Omental fat pad (tissue), 4 donors: ENCODE measurements around the gene CSF3. TPM values are rescaled to one million over a fixed set of nuclear protein-coding genes. Genes with fewer than 3 reads are reported as not detected.
A peak's percentile ranks its signal among the peaks of the same experiment; 100 is the strongest.

ENCODE experiments used
- ATAC-seq: fragments of 150-250 bp; one replicate; pipeline ENCODE4 v1.9.1; 2016; ENCODE audit warnings: mild to moderate bottlenecking, moderate library complexity; ENCODE audit not compliant: low FRiP score
- DNase-seq: peaks from one replicate; pipeline ENCODE4 v3.0.0-alpha.2; 2019; ENCODE audit warnings: low spot score
- total RNA-seq, 4 donors: library from RNA; depleted of rRNA; stranded (reverse); fragments of >200 nt; gene quantifications; one replicate each; pipeline ENCODE4 v1.1.0, GENCODE V29; 2016
- TF ChIP-seq, protein P1 (sequence below), 3 donors: fragments of 450-650 bp; IDR thresholded peaks; one replicate each; pipeline ENCODE4 v1.5.1; 2016 to 2017; ENCODE audit warnings: antibody characterized with exemption in 3 of 3, mild to moderate bottlenecking in 3 of 3, moderate library complexity in 2 of 3

The CSF3 gene
- total RNA-seq, 4 donors from 2014 or later, result 51.8 to 75.2 TPM; not detected in 2

DNA sequence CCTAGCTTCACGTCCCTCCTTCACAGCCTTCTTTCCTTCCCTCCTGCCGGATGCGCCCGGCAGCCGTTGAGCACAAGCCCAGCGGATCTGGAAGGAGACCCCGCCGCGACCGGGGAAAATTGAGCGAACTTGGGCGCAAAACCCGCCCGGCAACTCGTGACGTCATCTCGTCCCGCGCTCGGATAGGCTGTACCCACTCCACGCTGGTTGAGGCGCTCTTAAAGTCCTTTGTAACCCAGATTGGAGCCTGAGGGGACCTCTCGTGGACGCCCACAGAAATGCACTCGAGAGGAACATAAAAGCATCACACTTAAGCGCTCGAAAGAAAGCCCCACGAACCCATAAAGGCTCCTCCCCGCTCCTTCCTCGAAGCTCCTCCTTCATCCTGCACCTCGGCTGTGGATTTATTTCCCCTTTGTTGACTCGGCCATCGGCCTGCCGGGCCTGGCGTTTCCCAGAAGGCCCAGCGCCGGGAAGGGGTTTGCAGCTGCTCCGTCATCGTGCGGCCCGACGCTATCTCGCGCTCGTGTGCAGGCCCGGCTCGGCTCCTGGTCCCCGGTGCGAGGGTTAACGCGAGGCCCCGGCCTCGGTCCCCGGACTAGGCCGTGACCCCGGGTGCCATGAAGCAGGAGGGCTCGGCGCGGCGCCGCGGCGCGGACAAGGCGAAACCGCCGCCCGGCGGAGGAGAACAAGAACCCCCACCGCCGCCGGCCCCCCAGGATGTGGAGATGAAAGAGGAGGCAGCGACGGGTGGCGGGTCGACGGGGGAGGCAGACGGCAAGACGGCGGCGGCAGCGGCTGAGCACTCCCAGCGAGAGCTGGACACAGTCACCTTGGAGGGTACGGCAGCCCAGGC, 34.7 kb upstream of the CSF3 start, which contains the start of gene PSMD3:
Gene PSMD3 (plus strand): TSS at position 457 of the 856 bp plus-strand sequence. CDS start 164 bp downstream, at position 621.
- peak; percentile 95 for DNase-seq
- TF ChIP-seq, protein P1, sequence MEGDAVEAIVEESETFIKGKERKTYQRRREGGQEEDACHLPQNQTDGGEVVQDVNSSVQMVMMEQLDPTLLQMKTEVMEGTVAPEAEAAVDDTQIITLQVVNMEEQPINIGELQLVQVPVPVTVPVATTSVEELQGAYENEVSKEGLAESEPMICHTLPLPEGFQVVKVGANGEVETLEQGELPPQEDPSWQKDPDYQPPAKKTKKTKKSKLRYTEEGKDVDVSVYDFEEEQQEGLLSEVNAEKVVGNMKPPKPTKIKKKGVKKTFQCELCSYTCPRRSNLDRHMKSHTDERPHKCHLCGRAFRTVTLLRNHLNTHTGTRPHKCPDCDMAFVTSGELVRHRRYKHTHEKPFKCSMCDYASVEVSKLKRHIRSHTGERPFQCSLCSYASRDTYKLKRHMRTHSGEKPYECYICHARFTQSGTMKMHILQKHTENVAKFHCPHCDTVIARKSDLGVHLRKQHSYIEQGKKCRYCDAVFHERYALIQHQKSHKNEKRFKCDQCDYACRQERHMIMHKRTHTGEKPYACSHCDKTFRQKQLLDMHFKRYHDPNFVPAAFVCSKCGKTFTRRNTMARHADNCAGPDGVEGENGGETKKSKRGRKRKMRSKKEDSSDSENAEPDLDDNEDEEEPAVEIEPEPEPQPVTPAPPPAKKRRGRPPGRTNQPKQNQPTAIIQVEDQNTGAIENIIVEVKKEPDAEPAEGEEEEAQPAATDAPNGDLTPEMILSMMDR (IDR thresholded peaks at IDR 0.05), result peak in 2 of 3 donors; percentile 58 to 64
- peak; percentile 94 for ATAC-seq

DNA sequence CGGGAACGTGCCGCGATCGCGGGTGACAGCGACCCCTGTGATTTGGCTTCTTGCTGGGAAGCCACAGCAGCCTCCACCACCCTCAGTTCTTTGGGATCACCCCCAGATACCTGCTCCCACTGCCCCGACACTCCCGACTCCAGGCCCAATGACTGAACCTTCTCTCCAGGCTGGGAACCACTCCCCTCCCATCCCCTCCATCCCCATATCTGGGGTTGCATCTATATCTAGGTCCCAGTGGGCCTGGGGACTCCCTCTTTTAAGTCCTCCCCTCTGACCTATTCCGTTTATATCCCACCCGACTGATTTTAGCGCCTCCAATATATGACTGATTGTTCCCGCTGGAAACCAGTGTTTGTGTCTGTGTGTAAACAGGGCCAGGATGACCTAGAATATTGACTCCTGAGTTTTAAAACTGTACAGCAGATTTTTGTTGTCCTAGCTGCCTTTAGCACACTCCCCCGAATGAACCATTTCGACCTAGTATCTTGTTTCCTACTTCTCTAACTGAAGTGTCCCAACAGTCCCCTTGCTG, 34.0 kb upstream of the CSF3 start:
- no peak for ATAC-seq
- TF ChIP-seq, protein P1 (IDR thresholded peaks at IDR 0.05), result no peak
- no peak for DNase-seq

DNA sequence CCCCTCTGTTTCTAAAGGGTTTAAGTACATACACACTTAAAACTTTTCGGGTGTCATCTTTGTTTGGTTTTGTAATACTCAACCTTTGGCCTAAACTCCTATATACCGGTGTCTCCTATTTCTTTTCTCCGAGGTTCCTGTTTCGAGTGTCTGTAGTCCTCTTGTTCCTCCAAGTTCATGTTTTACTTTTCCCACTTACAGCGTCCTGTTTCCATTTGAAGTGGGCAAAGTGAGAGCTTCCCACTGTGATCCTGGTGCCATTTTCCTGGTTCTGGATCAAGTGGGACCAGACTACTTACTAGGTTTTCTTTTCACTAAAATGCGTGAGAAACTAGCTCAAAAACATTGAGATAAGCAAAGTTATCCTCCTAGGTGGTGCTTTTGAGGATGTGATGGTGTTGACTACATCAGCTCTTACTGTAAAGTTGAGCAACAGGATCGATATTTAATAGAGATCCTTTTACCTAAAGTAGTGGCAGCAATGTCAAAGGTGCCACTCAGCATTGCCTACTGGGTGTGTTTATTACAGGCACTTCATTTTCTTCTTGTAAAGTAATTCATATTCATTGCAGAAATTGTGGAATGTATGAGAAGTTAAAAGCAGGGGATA, 33.4 kb upstream of the CSF3 start:
- no peak for ATAC-seq
- no peak for DNase-seq
- TF ChIP-seq, protein P1 (IDR thresholded peaks at IDR 0.05), result no peak

DNA sequence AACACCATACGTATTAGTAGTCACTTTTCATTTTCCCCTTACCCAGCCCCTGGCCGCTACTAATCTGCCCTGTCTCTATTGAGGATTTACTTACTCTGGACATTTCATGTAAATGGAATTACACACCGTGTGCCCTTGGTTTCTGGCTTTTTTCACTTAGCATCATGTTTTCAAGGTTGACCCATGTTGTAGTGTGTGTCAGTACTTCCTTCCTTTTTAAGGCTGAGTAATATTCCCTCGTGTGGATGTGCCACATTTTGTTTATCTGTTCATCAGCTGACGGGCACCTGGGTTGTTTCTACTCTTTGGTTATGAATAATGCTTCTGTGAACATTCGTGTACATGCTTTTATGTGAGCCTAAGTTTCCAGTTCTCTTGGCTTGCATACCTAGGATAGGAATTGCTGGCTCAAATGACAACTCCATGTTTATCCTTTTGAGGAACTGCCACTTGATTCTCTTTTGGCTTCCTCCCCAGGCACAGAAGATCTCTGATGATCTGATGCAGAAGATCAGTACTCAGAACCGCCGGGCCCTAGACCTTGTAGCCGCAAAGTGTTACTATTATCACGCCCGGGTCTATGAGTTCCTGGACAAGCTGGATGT, 26.9 kb upstream of the CSF3 start:
- TF ChIP-seq, protein P1 (IDR thresholded peaks at IDR 0.05), result no peak
- no peak for ATAC-seq
- no peak for DNase-seq

DNA sequence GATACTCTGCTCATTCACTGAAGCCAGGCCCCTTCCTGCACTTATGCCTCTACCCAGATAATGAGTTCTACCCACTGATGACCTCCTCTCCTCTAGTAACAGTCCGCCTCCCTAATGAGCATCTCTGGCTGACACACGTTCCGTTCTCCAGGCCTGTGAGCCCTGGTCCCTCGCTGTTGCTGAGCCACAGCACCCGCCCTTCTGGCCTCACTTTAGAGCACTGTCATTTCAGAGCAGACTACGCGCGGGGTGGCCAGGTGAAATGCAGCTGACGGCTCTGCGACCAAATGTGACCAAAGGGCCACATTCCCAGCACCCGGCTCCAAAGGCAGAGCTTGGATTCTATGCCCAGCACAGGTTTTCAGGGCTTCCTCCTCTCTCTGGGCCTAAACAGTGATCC, 20.8 kb upstream of the CSF3 start:
- no peak for DNase-seq
- TF ChIP-seq, protein P1 (IDR thresholded peaks at IDR 0.05), result no peak
- peak; percentile 30 for ATAC-seq

DNA sequence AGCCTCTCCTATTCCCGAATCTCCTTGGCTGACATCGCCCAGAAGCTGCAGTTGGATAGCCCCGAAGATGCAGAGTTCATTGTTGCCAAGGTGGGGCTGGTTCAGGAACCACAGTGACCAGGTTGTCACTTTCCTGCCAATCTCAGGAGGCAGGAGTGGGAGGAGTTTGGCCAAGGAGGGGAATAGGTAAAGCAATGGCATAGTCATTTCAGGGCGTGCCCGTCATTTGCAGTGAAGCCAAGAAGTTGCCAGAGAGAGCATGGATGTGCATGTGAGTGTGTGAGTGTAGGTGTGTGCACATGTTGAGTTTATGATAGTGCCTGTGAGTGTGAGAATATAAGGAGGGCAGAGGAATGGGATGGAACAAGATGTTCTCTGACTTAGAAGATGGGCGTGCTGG, 19.8 kb upstream of the CSF3 start:
- TF ChIP-seq, protein P1 (IDR thresholded peaks at IDR 0.05), result no peak
- DNase-seq (no peak), ATAC-seq (no peak)
